ENCODE data around the gene ZCCHC24. TPM values are rescaled to one million over a fixed set of nuclear protein-coding genes. Genes with fewer than 3 reads are reported as not detected.

ZCCHC24 gene
- total and polyA plus RNA-seq, 2 of the 8 experiments (the other 6 are each of a cell fraction or from before 2014, with no cell fraction given), result 3.9 to 6.9 TPM

- no peak for DNase-seq (ENCODE audit: low read depth in 1 of 2, low spot score in 2 of 2)
- H3K4ac ChIP-seq (replicated peaks; ENCODE audit: insufficient read length, low read depth, low read length), result no peak overlapping the region
- H3K4me1 ChIP-seq (replicated peaks in 1 of 4; ENCODE audit: control insufficient read depth in 3 of 4, insufficient read depth in 4 of 4, low read length in 3 of 4), result peaks cover 0 to 11% (median 5%) of the 10 kb centered on the region in 4 experiments; a peak in 4 of 7 replicates
- FAIRE-seq, result no peak
- no peak overlapping the region for H2BK15ac ChIP-seq (ENCODE audit: low read length)
- no peaks in the 10 kb centered on the region for H4K20me1 ChIP-seq (replicated peaks in 1 of 2; ENCODE audit: control insufficient read depth in 1 of 2, insufficient read depth in 2 of 2, low read length in 2 of 2)
- H2AK5ac ChIP-seq (ENCODE audit: low read depth, low read length), result no peak overlapping the region
- ChIA-PET POLR2A (ENCODE audit: partially characterized antibody) (no interaction called here), CTCF (ENCODE audit: partially characterized antibody) (interaction anchor here (1.3 to 2.7 kb wide), 3 partner anchors 8 to 62 kb away, joined by 4 to 10 read pairs (median 7); no protein-coding TSS in a partner anchor)
- no peak overlapping the region for H3K56ac ChIP-seq (replicated peaks; ENCODE audit: insufficient read length, low read depth, low read length)
- H2BK12ac ChIP-seq (ENCODE audit: low read depth, low read length), result no peak overlapping the region
- H4K91ac ChIP-seq (replicated peaks; ENCODE audit: insufficient read length, low read length), result no peak overlapping the region
- H3K18ac ChIP-seq (ENCODE audit: extremely low read depth, low read length), result no peak overlapping the region
- no peaks in the 10 kb centered on the region for H3K79me1 ChIP-seq (ENCODE audit: low read depth, low read length)
- H2BK5ac ChIP-seq (ENCODE audit: low read depth, low read length), result no peak overlapping the region
- no peak overlapping the region for H3K4me3 ChIP-seq (ENCODE audit: extremely low read depth in 1 of 4, insufficient read depth in 2 of 4, low read depth in 3 of 4, low read length in 4 of 4)
- H3K36me3 ChIP-seq (ENCODE audit: control insufficient read depth in 2 of 4, insufficient read depth in 4 of 4, low read length in 3 of 4), result no peaks in the 10 kb centered on the region
- no peak overlapping the region for H2BK20ac ChIP-seq (ENCODE audit: low read length)
- no peak overlapping the region for H3K4me2 ChIP-seq (ENCODE audit: insufficient read depth in 1 of 2, low read depth in 2 of 2, low read length in 2 of 2)
- no peak overlapping the region for H4K8ac ChIP-seq (ENCODE audit: extremely low read depth, insufficient read depth, low read length)
- no peak overlapping the region for H3K27ac ChIP-seq (ENCODE audit: low read depth, low read length)
- no peak overlapping the region for H3K14ac ChIP-seq (ENCODE audit: insufficient read length)
- no peaks in the 10 kb centered on the region for H3K27me3 ChIP-seq (replicated peaks in 1 of 4; ENCODE audit: control insufficient read depth in 3 of 4, extremely low read depth in 1 of 4, insufficient read depth in 3 of 4, low read length in 3 of 4)
- no peaks in the 10 kb centered on the region for H3K23me2 ChIP-seq (ENCODE audit: low read depth, low read length)
- no peak overlapping the region for H2BK120ac ChIP-seq (replicated peaks; ENCODE audit: low read depth, low read length)
- no peaks in the 10 kb centered on the region for H3K9me3 ChIP-seq (ENCODE audit: insufficient read depth in 2 of 2, low read depth in 1 of 2, low read length in 1 of 2)
- H4K5ac ChIP-seq (ENCODE audit: insufficient read length, low read depth, low read length), result no peak overlapping the region
- WGBS, 2 experiments (ENCODE audit: extremely low coverage in 1 of 2, insufficient coverage in 1 of 2, insufficient read length in 1 of 2, insufficient replicate concordance in 2 of 2, low coverage in 1 of 2, low lambda C conversion rate in 2 of 2, missing lambda C conversion rate in 1 of 2), result 81% methylated on average over 2 of the region's 2 CpGs; no CpG with 5 or more reads in 1 of the 2 experiments
- no peak overlapping the region for H3K9ac ChIP-seq (replicated peaks in 1 of 4; ENCODE audit: extremely low read depth in 1 of 4, low read depth in 3 of 4, low read length in 3 of 4)
- H3K79me2 ChIP-seq (ENCODE audit: control insufficient read depth in 1 of 2, insufficient read depth in 2 of 2, low read length in 2 of 2), result no peaks in the 10 kb centered on the region
- H2AFZ ChIP-seq (ENCODE audit: low read length), result no peak overlapping the region
- H3K23ac ChIP-seq (ENCODE audit: insufficient read length), result no peak overlapping the region
- TF ChIP-seq SIN3A (conservative IDR thresholded peaks at IDR 0.05 in 1 of 2, IDR thresholded peaks at IDR 0.05 in 1 of 2; ENCODE audit: low read depth in 1 of 2, low read length in 2 of 2), result no peak
- no peak for TF ChIP-seq JUND (IDR thresholded peaks at IDR 0.05; ENCODE audit: low read length)
- TF ChIP-seq EGR1 (IDR thresholded peaks at IDR 0.05; ENCODE audit: borderline replicate concordance, low read depth, low read length), result no peak
These were observed 8.6 kb downstream of the ZCCHC24 start for GRCh38 chr10:79436850-79437103.
